Bronchial smooth muscle cell (primary cell): ENCODE results near the gene GABRA6. TPM values are rescaled to one million over a fixed set of nuclear protein-coding genes. Genes with fewer than 3 reads are reported as not detected.

Experiments
- total RNA-seq: library from RNA; depleted of rRNA; stranded (reverse); fragments of >200 nt; gene quantifications from 2 replicates; pipeline ENCODE4 v1.2.1, GENCODE V29; 2014

The GABRA6 gene
- not detected in 2 replicates for total RNA-seq

GRCh38 chr5:161685461-161685860 is at the start of gene GABRA6:
Gene GABRA6, plus strand, starts transcription at chr5:161685721. Its CDS starts 269 bp downstream, at chr5:161685990.

Other genes with a start within 250 kb of the GABRA6 start
- not detected in 2 replicates for gene GABRB2, start 139.0 kb upstream of the GABRA6 start, total RNA-seq
- gene GABRA1, start 162.4 kb downstream of the GABRA6 start, total RNA-seq = not detected in 2 replicates